Fibroblast of skin of scalp (primary cell): Measurements from ENCODE around the gene SH3D19. TPM values are rescaled to one million over a fixed set of nuclear protein-coding genes. Genes with fewer than 3 reads are reported as not detected.
A peak's percentile ranks its signal among the peaks of the same experiment; 100 is the strongest.

Source experiments
- DNase-seq: peaks from one replicate; pipeline ENCODE4 v3.0.0-alpha.2; 2013
- polyA plus RNA-seq, 2 experiments: library from polyadenylated mRNA; unstranded; fragments of 120-200 nt; gene quantifications; one replicate each; pipeline ENCODE4 v1.2.1, GENCODE V29; 2013; ENCODE audit not compliant: insufficient read length in 2 of 2

The SH3D19 gene, protein sequence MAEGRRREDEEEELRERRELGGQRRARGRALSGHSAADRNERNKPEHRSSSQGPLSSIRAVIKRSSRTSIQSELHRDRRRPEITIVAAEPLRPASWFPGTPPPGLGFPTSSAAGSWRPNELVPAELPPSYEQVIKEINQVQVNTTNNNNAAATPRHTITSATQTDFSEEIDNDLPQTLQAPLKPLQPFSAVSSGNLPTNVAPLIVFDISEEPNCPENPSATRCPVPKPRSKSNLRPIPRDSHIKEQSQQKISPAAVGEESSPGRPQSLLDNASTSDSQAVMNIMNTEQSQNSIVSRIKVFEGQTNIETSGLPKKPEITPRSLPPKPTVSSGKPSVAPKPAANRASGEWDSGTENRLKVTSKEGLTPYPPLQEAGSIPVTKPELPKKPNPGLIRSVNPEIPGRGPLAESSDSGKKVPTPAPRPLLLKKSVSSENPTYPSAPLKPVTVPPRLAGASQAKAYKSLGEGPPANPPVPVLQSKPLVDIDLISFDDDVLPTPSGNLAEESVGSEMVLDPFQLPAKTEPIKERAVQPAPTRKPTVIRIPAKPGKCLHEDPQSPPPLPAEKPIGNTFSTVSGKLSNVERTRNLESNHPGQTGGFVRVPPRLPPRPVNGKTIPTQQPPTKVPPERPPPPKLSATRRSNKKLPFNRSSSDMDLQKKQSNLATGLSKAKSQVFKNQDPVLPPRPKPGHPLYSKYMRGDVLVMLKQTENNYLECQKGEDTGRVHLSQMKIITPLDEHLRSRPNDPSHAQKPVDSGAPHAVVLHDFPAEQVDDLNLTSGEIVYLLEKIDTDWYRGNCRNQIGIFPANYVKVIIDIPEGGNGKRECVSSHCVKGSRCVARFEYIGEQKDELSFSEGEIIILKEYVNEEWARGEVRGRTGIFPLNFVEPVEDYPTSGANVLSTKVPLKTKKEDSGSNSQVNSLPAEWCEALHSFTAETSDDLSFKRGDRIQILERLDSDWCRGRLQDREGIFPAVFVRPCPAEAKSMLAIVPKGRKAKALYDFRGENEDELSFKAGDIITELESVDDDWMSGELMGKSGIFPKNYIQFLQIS
- 32.1 TPM for polyA plus RNA-seq (2013, experiment 1 of 2; ENCODE audit: insufficient read length)
- 32.5 TPM for polyA plus RNA-seq (2013, experiment 2 of 2; ENCODE audit: insufficient read length)

DNA sequence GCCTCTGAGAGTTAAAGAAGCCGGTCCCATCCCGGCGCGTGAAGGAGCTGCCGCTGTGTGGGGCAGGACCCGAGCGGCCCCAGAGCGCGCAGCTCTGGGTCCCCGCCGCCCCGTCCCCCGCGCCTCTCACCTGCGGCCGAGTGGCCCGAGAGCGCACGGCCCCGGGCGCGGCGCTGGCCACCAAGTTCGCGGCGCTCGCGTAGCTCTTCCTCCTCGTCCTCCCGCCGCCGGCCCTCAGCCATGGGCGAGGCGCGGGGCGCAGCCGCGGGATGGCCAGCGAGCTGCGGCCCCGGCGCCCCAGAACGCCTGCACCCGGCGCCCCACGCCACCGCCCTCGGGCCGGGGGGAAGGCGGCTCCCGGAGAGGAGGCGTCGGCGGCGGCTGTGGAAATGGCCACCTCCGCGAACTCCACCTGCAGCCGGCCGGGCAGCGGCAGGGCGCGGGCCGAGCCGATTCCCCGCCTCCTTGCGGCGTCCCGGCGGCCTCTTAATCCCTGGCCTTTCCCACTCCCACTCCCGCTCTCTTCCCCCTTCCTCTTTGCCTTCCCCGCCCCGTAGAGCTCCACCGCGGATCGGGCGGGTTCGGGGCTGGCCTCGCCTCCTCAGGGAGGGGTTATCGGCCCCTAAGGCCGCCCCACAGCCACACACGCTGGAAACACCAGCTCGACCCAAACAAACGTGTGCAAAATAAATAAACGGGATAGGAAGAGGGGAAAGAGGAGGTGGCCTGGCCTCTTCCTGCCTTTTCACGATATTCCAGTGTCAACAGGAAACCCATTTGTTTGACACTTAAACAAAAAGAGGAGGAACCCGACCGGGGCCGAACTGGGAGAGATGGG, at the start of gene SH3D19:
TSS of gene SH3D19 (minus strand) at position 495 of the 838 bp plus-strand sequence. CDS start at position 242, 253 bp downstream.
- peak; percentile 63 for DNase-seq

DNA sequence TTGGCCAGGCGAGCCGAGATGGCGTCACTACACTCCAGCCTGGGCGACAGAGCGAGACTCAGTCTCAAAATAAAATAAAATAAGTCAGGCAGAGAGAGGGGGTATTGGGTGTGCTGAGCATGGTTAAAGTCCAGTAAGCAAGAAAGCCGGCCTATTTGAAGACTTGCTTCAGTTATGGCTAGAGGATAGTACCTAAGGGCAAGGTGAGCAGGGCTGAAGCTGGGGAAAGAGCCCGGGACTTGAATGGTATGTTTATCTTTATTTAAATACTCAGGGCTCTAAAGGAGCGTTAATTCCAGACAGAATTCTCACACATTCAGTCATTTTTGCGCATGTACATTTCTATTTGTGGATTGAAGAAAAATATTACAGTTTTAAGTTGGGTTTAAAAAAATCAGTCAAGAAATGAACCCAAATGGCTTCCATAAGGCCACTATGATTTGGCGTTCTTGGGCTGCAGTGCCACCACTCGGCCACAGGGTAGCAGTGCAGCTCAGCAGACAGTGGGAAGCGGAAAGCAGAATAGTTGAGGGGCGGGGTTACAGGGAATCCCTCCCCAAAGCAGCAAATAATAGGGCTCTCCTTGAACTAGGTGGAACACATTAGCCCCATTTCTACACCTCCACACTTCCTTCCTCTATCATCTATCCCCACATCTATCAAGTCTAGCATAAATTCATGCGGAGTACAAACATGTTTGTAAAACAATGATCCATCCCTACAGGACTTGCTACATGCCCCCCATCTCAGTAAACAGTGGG, 37.2 kb upstream of the SH3D19 start:
- DNase-seq = peak; percentile 82

DNA sequence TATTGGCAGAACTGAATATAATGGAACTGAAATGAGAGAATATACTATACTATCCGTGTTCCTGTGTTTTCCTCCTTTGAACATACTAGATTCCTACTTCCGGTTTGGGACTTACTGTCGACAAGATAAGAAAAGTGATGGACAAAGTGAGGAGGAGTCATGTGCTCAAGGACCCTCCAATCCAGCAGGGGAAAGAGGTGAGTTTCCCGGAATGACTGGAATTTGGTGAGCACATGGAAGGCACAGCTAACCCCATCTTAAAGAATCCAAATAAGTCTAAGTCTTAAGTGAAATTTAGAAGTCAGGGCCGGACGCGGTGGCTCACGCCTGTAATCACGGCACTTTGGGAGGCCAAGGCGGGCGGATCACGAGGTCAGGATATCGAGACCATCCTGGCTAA, 36.6 kb upstream of the SH3D19 start:
- DNase-seq = no peak

DNA sequence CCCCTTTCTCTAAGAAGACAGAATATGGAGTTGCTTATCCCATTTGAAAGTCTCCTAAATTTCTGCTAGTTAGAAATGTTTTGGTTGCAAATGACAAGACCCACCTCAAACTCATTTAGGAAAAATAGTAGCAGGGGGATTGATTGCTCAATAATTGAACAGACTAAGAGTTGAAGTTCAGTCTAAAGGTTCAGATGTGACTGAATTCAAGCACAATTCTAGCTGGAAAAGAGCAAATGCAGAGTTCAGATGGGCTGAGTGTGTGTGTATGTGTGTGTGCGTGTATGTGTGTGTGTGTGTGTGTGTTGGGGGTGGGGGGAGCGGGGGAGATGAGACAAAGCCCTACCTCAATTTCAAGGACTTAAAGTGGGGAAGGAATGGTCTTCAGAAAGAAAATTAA, 35.7 kb upstream of the SH3D19 start:
- no peak for DNase-seq

DNA sequence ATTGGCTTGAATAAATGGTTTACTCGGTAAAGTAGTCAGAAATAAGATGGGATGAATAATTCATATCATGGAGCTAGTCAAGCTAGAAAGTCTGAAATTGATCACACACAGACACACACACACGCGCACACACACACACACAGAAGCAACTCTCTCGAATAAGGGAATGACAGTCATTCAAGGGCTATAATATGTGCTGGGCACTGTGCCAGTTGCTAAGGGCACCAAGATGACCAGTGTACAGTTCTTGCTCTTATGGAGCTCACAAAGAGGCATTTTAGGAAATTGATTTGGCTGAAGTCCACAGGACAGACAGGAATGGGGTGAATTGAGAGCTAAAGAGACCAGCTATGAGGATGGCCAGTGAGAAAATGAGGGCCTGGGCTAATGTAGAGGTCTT, 34.2 kb upstream of the SH3D19 start:
- DNase-seq = no peak

DNA sequence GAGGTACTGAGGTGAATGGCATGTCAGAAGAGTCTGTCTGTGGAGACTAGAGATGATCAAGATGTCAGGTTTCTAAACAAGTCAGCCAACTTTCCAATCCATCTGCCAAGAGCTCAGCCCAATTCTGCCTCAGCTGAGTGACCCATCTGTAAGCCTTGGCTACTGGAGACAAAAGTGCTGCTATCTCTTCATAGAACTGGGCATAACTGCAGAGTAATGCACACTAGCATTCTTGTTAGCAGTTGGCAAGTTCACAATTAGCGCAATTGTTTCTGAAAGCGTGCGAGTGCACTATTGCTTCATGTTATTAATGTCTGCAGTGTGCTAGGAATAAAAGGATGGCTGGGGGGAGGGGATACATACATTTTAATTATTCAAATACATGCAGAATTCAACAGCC, 32.9 kb upstream of the SH3D19 start:
- no peak for DNase-seq

DNA sequence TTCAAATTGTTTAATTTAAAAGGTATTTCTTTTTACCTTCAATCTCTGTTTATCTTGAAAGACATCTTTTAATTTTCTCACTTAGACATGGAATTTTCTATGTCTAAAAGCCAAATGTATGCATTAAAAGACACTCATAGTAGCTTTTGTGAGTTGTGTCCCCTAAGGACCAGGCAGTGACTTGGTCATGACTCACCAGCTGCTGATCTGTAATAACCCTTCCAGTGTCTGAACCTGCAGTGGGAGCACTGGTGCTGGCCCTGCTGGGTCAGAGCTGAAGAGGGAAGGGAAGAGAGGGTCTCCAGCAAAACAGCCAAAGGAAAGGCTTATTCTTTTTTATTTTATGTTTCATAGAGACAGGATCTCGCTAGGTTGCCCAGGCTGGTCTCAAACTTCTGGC, 31.1 kb upstream of the SH3D19 start:
- DNase-seq = peak; percentile 42

DNA sequence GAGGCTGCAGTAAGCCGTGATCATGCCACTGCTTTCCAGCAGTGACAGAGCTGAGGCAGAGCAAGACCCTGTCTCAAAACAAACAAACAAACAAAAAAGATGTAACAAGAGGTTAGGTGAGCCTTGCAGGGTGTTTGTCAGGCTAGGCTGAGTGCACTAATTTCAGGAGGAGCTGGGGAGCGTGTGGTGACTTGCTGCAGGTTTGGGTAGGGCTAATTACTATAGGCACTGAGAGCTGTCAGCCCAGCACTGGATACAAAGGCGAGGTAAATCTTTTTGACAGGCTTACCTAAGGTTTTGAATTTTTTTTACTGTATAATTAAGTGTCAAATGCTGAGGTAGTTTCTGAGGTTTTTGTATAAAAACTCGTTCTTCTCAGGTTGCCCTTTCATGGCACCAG, 29.8 kb upstream of the SH3D19 start:
- no peak for DNase-seq

DNA sequence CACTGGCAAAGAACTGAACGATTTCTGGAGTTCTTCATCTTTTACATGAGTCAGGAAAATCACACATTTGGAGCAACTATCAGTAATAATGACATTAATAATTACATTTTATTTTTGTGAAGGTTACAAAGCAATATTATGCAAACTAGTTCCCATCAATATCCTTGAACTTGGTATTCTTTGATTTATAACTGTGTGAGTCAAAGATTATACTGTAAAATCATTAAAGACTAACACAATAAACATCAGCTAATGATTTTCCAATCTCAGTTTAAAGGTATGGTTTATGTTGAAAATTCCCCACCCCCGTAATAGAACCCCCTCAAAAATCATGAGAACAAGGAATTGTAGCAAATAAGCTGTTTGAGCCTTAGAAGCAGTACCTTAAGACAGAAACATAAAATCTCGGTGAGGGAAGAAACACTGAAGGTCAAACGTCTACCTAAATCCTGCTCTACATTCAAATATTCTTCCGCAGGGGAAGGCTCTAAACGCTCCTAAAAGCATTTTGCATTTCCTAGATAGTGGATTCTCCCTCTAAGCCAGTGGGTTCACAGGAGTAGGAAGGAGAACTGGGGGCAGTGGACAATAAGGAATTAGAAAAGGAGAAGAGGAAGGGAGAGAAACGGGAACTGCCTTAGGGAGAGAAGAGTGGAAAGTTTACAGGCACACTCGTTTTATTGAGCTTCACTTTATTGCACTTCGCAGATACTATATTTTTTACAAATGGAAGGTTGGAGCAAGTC, 22.3 kb upstream of the SH3D19 start:
- no peak for DNase-seq

DNA sequence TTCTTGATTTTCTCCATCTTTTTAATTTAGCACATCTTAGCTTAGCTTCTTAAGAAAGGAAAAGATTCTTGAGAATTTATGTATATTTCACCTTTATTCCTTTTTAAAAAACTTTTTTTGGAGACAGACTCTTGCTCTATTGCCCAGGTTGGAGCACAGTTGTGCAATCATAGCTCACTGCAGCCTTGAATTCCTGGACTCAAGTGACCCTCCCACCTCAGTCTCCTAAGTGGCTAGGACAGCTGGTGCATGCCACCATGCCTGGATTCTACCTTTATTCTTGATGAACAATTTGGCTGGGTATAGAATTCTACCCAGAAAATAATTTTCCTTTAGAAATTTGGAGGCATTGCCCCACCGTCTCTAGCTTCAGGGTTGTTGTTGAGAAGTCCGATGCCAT, 19.5 kb upstream of the SH3D19 start:
- DNase-seq = no peak

DNA sequence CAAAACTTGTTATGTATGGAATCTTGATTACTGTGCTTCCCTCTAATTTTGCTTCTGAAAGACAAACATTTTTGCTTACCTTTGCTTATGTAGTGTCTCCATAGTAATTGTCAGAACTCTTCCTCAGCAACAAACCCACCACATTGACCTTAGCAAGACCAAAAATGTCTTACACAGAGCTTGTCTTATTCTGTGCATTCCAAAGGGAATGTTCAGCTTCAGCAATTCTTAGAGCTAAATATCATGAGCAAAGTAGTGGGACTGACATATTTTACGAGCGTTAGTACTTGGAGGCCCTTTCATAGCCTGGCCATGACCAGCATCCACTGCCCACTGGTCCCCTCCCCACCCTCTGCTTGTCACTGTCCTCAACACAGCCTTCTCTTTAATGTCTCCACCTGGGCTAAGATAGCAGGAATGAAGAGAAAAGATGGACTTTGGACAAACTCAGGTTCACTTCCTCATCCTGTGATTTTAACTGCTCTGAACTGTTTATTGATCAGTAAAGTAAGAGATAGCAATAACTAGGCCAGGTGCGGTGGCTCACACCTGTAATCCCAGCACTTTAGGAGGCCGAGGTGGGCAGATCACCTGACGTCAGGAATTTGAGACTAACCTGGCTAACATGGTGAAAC, 15.5 kb upstream of the SH3D19 start:
- DNase-seq = no peak

DNA sequence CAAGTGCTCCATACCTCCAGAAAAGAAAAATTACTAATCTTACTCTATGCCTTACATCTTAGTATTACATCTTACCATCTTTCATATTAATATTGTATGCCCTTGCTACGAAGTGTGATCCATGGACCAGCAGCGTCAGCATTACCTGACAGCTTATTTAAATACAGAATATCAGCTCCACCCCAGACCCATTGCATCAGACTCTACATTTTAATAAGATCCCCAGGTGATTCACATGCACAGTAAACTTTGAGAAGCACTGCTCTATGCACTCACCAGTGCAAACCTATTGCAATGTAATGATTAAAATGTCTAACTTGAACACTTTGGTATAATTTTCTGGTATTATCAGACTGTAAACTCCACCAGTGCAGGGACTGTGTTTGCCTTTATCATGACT, 14.1 kb upstream of the SH3D19 start:
- no peak for DNase-seq

DNA sequence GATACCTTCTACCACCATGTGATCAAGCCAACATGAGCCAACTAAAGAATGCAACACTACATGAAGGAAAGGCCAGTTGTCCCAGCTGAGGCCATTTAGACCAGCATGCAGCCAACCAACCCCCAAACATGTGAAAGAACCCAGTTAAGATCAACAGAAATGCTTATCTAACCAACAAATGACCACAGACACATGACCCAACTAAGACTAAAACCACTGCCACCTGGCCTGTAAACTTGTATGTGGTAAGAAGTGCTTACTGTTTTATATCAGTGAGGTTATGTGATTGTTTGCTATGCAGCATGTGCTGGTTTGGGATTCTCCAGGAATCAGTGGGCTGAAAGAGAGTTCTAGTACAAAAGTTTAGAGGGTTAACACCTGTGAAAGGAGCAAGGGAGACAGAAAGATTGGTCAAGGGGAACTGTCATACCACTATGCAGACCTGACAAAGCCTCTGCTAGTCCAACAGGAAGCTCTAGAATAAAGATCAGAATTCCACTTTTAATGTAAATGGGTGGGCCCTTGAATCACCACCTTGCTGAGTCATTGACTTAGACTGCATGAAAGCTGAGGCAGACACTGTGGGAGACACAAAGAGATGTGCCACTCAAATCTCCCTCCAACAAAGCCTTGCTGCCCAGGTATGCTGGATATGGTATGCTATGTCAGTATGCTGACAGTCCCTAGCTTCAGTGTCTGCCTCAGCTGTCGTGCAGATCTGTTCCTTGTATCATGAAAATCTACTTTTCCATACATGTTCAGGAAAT, 6.1 kb upstream of the SH3D19 start:
- DNase-seq = no peak

DNA sequence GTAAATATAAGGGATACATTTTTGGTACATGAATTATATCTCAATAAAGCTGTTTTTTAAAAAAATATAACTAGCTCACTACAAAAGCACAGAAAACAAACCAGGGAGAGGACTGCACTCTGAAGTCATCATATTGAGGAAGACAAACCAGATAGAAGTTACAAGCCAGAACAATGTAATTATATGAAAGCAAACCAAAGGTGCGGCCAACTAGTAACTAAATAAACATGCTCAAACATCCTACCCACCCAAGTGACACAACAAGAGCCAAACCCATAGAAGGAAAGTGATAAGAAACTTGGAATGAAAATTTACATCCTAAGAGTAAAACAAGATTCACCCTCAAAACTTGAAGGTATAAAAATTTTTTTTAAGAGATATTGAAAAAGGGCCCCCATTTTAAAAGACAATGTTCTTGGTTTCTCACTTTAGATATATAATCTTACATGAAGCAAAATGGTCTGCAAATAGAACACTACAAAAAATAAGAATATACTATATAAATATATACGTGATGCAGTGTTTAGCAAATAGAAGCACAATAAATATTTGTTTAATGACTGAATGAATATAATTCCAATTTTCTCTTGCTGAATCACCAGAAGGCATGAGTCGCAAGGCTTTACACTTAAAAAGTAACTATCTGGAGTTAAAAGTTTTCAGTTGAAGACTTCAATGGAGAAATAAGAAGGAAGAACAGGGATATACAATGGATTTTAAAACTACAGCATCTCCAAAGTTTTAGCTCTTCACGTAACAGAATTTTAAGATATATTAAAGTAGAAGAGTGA, 4.0 kb upstream of the SH3D19 start:
- DNase-seq = peak; percentile 19

DNA sequence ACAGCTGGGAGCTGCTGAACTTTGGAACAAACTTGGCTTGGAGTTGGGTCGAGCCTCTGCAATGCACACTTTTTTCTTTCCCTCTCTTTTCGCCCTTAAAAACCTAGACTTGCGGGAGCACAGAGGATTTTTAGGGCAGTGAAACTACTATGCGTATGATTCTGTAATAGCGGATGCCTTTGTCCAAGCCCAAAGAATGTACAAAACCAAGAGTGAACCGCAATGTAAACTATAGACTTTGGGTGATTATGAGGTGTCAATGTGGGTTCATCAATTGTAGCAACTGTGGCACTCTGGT, 493 bp upstream of the SH3D19 start:
- DNase-seq = no peak

DNA sequence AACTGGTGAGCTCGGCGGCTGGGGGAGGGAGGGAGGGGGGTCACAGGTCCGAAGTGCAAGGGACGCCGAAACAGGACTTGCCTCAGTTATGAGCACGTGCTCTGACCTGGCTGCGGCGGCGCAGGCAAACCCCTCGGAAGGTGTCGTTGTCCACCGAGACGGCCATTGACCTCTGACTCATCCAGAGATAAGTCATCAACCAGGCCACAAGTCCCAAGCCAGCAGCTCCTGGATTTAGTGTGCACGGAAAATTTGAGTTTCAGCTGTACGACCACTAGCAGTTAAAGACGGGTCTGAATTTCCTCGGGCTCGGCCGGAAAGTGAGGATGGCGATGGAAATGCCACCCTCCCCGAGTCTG, 674 bp downstream of the SH3D19 start:
- peak; percentile 37 for DNase-seq

DNA sequence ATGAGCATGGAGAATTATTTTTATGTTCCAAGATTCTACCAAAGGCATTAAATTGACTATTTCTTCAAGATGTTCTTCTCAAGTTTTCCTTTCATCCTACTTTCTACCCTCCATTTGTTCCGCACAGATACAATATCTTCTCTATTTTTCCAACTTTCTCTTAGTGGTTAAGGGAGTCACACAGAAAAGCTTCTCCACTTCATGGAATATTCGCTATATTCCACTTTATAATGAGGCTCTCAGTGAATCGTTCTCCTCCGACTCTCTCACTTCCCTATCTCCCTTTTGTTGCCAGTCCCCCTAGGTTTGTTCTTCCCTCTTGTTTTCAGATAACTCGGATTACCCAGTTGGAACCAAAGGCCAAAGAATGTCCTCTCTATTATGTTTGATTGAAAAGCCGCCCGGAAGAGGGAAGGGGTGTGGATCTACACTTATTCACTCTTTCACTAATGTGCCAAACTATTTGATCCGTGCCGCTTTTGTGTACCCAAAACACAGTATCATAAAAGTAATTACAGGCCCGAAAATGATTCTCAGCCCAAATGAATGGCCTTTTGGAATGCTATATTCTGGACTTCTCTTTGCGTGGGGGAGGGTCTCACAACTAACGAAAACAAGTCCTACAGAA, 1.2 kb downstream of the SH3D19 start:
- peak; percentile 4 for DNase-seq

DNA sequence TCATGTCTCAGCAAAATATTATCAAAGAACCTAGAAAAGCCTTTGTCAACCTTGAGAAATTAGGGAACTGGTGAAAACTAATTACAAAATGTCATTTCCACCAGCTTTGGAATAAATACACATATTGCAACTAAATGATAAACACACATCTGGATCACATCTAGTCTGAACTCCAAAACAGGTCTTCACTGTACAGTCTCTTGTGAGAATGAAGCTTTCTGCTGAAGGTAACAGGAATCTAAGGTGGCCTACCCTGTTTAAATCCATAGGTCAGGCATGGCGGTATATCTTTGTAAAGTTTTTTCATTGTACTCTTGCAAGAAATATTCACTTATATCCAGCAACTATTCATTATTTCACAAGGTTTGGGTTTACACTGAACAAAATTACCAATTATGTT, 1.7 kb downstream of the SH3D19 start:
- DNase-seq = no peak
